GM23248 (cell line): ENCODE measurements around the gene FARS2. TPM values are rescaled to one million over a fixed set of nuclear protein-coding genes. Genes with fewer than 3 reads are reported as not detected.

Source experiments
- DNase-seq: peaks from one replicate; pipeline ENCODE4 v3.0.0-alpha.2; 2015
- H2AFZ ChIP-seq: fragments of 200-600 bp; sonication (generic); 2 replicates; pipeline ENCODE4 v1.6.1; 2016; ENCODE audit warnings: antibody characterized with exemption
- H3F3A ChIP-seq: fragments of 200-600 bp; sonication (generic); 2 replicates; pipeline ENCODE4 v1.6.1; 2016; ENCODE audit warnings: mild to moderate bottlenecking, antibody characterized with exemption, mixed run types; ENCODE audit not compliant: insufficient read depth
- H3K27ac ChIP-seq: fragments of 200-600 bp; sonication (generic); 2 replicates; pipeline ENCODE4 v1.5.1; 2016; ENCODE audit warnings: mild to moderate bottlenecking
- H3K27me3 ChIP-seq: fragments of 200-600 bp; sonication (generic); replicated peaks from 2 replicates; pipeline ENCODE4 v1.6.1; 2016; ENCODE audit warnings: mild to moderate bottlenecking; ENCODE audit not compliant: insufficient read depth
- H3K36me3 ChIP-seq: fragments of 200-600 bp; sonication (generic); 2 replicates; pipeline ENCODE4 v1.6.1; 2016; ENCODE audit warnings: low read depth, mild to moderate bottlenecking
- H3K4me1 ChIP-seq: fragments of 200-600 bp; sonication (generic); 2 replicates; pipeline ENCODE4 v1.6.1; 2016; ENCODE audit warnings: mild to moderate bottlenecking; ENCODE audit not compliant: insufficient read depth
- H3K4me2 ChIP-seq: fragments of 200-600 bp; sonication (generic); one replicate; pipeline ENCODE4 v1.6.1; 2016; ENCODE audit warnings: mild to moderate bottlenecking; ENCODE audit not compliant: unreplicated experiment
- H3K4me3 ChIP-seq: fragments of 200-600 bp; sonication (generic); 2 replicates; pipeline ENCODE4 v1.5.1; 2016; ENCODE audit warnings: mild to moderate bottlenecking
- H3K79me2 ChIP-seq: fragments of 200-600 bp; sonication (generic); 2 replicates; pipeline ENCODE4 v1.6.1; 2016; ENCODE audit warnings: mild to moderate bottlenecking; ENCODE audit not compliant: insufficient read depth
- H3K9ac ChIP-seq: fragments of 200-600 bp; sonication (generic); 2 replicates; pipeline ENCODE4 v1.6.1; 2016; ENCODE audit warnings: mild to moderate bottlenecking
- H3K9me2 ChIP-seq: fragments of 200-600 bp; sonication (generic); 2 replicates; pipeline ENCODE4 v1.6.1; 2016; ENCODE audit warnings: mixed run types, mild to moderate bottlenecking, moderate library complexity; ENCODE audit not compliant: insufficient read depth
- H3K9me3 ChIP-seq: fragments of 200-600 bp; sonication (generic); one replicate; pipeline ENCODE4 v1.6.1; 2017; ENCODE audit warnings: low read depth
- H4K20me1 ChIP-seq: fragments of 200-600 bp; sonication (generic); 2 replicates; pipeline ENCODE4 v1.6.0; 2016; ENCODE audit not compliant: insufficient read depth
- EZH2 ChIP-seq: fragments of 200-600 bp; sonication (generic); IDR thresholded peaks from 2 replicates; pipeline ENCODE4 v1.6.1; 2018; ENCODE audit warnings: antibody characterized with exemption, mild to moderate bottlenecking; ENCODE audit not compliant: insufficient read depth, poor library complexity, severe bottlenecking
- EZH2phosphoT487 ChIP-seq: fragments of 200-600 bp; sonication (generic); IDR thresholded peaks from 2 replicates; pipeline ENCODE4 v1.6.1; 2018; ENCODE audit warnings: antibody characterized with exemption, moderate library complexity, mild to moderate bottlenecking, low read depth; ENCODE audit not compliant: insufficient read depth
- WGBS, 2 experiments: methylation state at CpG; one replicate each; pipeline ENCODE4 v1.1.6; 2015 to 2017; ENCODE audit warnings: low lambda C conversion rate in 2 of 2, low coverage in 1 of 2; ENCODE audit errors: missing lambda C conversion rate in 2 of 2; 5-methylcytosine and 5-hydroxymethylcytosine counted together
- in situ Hi-C: fragments of 300-500 bp; cut with MboI; formaldehyde crosslinking; loops from 2 replicates; pipeline ENCODE4 v1.15.0; 2020
- polyA plus RNA-seq: library from polyadenylated mRNA; unstranded; fragments of >200 nt; fragmentation: Nextera tagmentation; extraction: Ambion mirVana; gene quantifications from 2 replicates; pipeline ENCODE4 v1.2.1, GENCODE V29; 2016
- total RNA-seq: library from RNA; depleted of rRNA; stranded (reverse); fragments of >200 nt; shearing (Covaris generic); gene quantifications from 2 replicates; pipeline ENCODE4 v1.2.3, GENCODE V29; 2014

FARS2 gene
- total and polyA plus RNA-seq, 2 experiments from 2014 or later = 15.1 to 16.5 TPM

DNA sequence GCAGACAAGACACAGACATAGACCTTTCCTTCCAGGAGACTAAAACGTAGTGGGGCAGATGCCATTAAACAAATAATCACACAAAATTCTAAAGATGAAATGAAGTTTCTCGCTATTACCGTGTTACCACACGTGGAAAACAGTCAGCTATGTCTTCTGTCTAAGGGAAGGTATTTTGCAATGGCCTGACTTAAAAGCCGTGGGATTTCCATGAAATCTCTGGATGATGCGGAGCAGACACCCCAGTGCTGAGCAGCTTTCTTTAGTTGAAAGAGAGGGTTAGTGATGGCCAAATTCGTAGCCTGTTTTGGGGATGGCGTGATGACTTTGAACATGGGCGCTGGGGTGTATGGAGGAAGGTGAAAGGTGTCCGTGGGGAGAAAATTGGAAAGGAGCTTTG, 463.6 kb downstream of the FARS2 start:
- no peak overlapping the region for H3K4me2 ChIP-seq
- H3K9me2 ChIP-seq = no peaks in the 10 kb centered on the region
- in situ Hi-C loops = no loop called here
- H3K36me3 ChIP-seq = no peaks in the 10 kb centered on the region
- H3K9me3 ChIP-seq = no peaks in the 10 kb centered on the region
- H3F3A ChIP-seq = peaks cover 7% of the 10 kb centered on the region
- peaks cover 13% of the 10 kb centered on the region for H3K4me1 ChIP-seq
- H3K79me2 ChIP-seq = no peaks in the 10 kb centered on the region
- no peak overlapping the region for H2AFZ ChIP-seq
- no peaks in the 10 kb centered on the region for H4K20me1 ChIP-seq
- no peak overlapping the region for H3K27ac ChIP-seq
- no peak for DNase-seq
- TF ChIP-seq EZH2 (no peak), EZH2phosphoT487 (no peak)
- H3K4me3 ChIP-seq = no peak overlapping the region
- H3K9ac ChIP-seq = no peak overlapping the region
- 96 to 97% methylated on average over 10 of the region's 10 CpGs for WGBS, 2 experiments
- H3K27me3 ChIP-seq = no peaks in the 10 kb centered on the region

- H3K4me2 ChIP-seq = no peak overlapping the region
- no peak overlapping the region for H2AFZ ChIP-seq
- H3K79me2 ChIP-seq = no peaks in the 10 kb centered on the region
- H3K36me3 ChIP-seq = no peaks in the 10 kb centered on the region
- peaks cover 20% of the 10 kb centered on the region for H3F3A ChIP-seq
- TF ChIP-seq EZH2 (no peak), EZH2phosphoT487 (no peak)
- no peak overlapping the region for H3K4me3 ChIP-seq
- no peaks in the 10 kb centered on the region for H3K27me3 ChIP-seq
- H3K9me3 ChIP-seq = no peaks in the 10 kb centered on the region
- in situ Hi-C loops = no loop called here
- peaks cover 24% of the 10 kb centered on the region for H3K4me1 ChIP-seq
- no peaks in the 10 kb centered on the region for H4K20me1 ChIP-seq
- no peak overlapping the region for H3K27ac ChIP-seq
- no peak for DNase-seq
- H3K9me2 ChIP-seq = no peaks in the 10 kb centered on the region
- 96 to 97% methylated on average over 17 of the region's 17 CpGs for WGBS, 2 experiments
- no peak overlapping the region for H3K9ac ChIP-seq
Observed at GRCh38 chr6:5726976-5727718, 465.8 kb downstream of the FARS2 start.

- H4K20me1 ChIP-seq = no peaks in the 10 kb centered on the region
- no peak for DNase-seq
- no peak overlapping the region for H3K4me2 ChIP-seq
- H2AFZ ChIP-seq = no peak overlapping the region
- in situ Hi-C loops = no loop called here
- no peak overlapping the region for H3K9ac ChIP-seq
- no peaks in the 10 kb centered on the region for H3K9me2 ChIP-seq
- H3K36me3 ChIP-seq = no peaks in the 10 kb centered on the region
- H3K27me3 ChIP-seq = no peaks in the 10 kb centered on the region
- no peak overlapping the region for H3K27ac ChIP-seq
- peaks cover 20% of the 10 kb centered on the region for H3F3A ChIP-seq
- H3K4me1 ChIP-seq = peaks cover 24% of the 10 kb centered on the region
- WGBS, 2 experiments = 81 to 85% methylated on average over 16 of the region's 16 CpGs
- H3K4me3 ChIP-seq = no peak overlapping the region
- TF ChIP-seq EZH2 (no peak), EZH2phosphoT487 (no peak)
- no peaks in the 10 kb centered on the region for H3K9me3 ChIP-seq
- no peaks in the 10 kb centered on the region for H3K79me2 ChIP-seq
Observed at GRCh38 chr6:5728351-5729079, 467.2 kb downstream of the FARS2 start.

DNA sequence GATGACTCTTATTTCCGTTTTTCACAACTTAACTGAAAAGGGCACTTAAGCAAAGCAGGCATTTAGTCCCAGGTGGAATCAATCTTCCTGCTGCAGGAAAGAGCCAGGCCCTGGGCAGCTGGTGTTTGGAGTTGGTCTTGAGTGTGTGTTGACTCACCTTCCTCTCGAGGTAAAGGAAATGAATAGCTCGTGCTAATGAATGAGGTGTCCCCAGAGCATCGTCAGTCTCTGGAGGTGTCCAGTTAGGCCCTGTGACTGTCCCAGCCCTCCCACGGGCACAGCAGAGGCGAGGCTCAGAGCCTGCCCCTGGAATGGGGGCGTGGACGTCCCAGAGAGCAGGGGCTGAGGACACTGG, 467.7 kb downstream of the FARS2 start:
- Histone ChIP-seq H3K79me2 (no peaks in the 10 kb centered on the region), H3K4me3 (no peak overlapping the region), H3K9me3 (no peaks in the 10 kb centered on the region), H3F3A (peaks cover 20% of the 10 kb centered on the region), H2AFZ (no peak overlapping the region), H3K4me1 (peaks cover 24% of the 10 kb centered on the region), H4K20me1 (no peaks in the 10 kb centered on the region), H3K9ac (no peak overlapping the region), H3K36me3 (no peaks in the 10 kb centered on the region), H3K4me2 (peak overlapping the region; percentile 31), H3K27me3 (no peaks in the 10 kb centered on the region), H3K9me2 (no peaks in the 10 kb centered on the region), H3K27ac (0 out of 2 replicates have a peak overlapping the region, but pooled peaks have one; percentile 23)
- WGBS, 2 experiments = 18 to 24% methylated on average over 8 of the region's 8 CpGs
- DNase-seq = peak; percentile 78
- in situ Hi-C loops = no loop called here
- TF ChIP-seq EZH2phosphoT487 = no peak
- no peak for TF ChIP-seq EZH2
